SK-N-MC (cell line): ENCODE results near the gene RALGAPB.

Experiments used
- EZH2 ChIP-seq: fragments of 200-600 bp; sonication (generic); IDR thresholded peaks from one replicate; pipeline ENCODE4 v1.6.1; 2017; ENCODE audit warnings: antibody characterized with exemption
- FOXP2 ChIP-seq: optimal IDR thresholded peaks from 2 replicates; pipeline ENCODE3; 2011; ENCODE audit warnings: mild to moderate bottlenecking, moderate library complexity; ENCODE audit not compliant: insufficient read depth; ENCODE audit errors: extremely low read length, control extremely low read depth
- POLR2AphosphoS5 ChIP-seq: IDR thresholded peaks from 2 replicates; pipeline ENCODE4 v1.6.1; 2012; ENCODE audit warnings: mild to moderate bottlenecking, low read depth, low read length, borderline replicate concordance

- TF ChIP-seq FOXP2 (no peak), POLR2AphosphoS5 (no peak), EZH2 (no peak)
Observed at GRCh38 chr20:38573413-38573812, 100.8 kb downstream of the RALGAPB start.
